AG09319 (cell line): Measurements from ENCODE around the gene PRAMEF12.

Experiments used
- DNase-seq: peaks from one replicate; pipeline ENCODE4 v3.0.0-alpha.2; 2010; ENCODE audit warnings: low read depth; ENCODE audit errors: extremely low read depth
- TF ChIP-seq, protein P1 (sequence below): IDR thresholded peaks from 2 replicates; pipeline ENCODE4 v1.5.1; 2011; ENCODE audit warnings: low read depth, mild to moderate bottlenecking, inconsistent platforms, low read length, moderate library complexity

Gene PRAMEF12

DNA sequence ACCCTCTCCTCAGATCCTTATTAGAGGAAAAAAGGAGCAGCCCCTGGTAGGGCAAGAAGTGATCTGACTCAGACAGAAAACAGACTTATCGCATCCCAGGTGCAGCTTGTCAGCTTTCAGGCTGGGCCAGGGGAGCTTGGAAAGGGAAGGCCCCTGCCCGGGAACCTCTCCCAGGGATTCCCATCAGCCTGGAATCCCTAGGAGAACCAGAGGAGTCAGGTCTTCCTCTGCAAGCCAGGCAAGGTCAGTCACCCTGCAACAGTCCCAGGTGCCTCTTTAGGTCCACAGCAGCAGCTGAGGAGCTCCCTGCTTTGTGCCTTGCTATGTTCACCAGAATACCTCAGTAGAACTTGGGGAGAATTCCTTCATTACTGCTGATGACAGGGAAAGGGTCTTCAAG lies 2.9 kb upstream of the PRAMEF12 start:
- TF ChIP-seq, protein P1, sequence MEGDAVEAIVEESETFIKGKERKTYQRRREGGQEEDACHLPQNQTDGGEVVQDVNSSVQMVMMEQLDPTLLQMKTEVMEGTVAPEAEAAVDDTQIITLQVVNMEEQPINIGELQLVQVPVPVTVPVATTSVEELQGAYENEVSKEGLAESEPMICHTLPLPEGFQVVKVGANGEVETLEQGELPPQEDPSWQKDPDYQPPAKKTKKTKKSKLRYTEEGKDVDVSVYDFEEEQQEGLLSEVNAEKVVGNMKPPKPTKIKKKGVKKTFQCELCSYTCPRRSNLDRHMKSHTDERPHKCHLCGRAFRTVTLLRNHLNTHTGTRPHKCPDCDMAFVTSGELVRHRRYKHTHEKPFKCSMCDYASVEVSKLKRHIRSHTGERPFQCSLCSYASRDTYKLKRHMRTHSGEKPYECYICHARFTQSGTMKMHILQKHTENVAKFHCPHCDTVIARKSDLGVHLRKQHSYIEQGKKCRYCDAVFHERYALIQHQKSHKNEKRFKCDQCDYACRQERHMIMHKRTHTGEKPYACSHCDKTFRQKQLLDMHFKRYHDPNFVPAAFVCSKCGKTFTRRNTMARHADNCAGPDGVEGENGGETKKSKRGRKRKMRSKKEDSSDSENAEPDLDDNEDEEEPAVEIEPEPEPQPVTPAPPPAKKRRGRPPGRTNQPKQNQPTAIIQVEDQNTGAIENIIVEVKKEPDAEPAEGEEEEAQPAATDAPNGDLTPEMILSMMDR, result no peak
- DNase-seq, result no peak

DNA sequence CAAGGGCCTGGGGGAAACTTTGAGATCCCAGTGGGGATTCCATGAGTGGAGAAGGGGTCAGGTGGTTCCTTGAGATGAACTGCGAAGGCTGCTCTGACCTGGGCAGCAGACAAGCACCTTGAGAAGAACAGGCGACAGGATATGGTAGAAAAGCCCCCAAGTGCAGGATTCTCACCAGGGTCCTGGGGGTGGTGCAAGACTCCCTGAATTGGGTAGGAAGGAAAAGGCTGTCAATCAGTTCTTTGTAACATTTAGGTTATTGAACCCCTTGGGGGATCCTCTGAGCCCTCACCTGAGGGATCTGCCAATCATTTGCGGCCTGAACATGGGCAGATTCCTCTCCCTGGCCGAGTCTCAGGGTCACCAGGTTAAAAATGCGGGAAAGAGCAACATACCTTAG lies 2.4 kb upstream of the PRAMEF12 start:
- DNase-seq, result no peak
- TF ChIP-seq, protein P1, result no peak

DNA sequence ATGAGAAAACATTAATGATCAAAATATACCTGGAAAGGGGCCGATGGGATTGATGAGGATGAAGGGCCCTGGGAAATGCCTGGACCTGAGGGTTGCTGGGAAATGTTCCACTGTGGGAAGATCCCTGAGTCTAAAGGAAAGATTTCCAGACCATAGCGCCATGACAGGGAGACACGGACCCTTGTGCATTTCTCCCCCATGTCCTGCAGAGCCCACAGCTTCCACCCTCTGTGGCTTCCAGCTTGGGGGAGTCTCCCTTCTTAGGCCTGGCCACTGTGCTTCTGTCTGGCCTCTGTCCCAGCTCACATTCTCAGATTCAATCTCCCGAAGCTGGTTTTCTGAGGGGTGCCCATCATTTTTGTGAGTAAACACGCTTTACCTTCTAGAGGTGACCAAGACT lies 1.0 kb upstream of the PRAMEF12 start:
- TF ChIP-seq, protein P1, result no peak
- DNase-seq, result no peak

DNA sequence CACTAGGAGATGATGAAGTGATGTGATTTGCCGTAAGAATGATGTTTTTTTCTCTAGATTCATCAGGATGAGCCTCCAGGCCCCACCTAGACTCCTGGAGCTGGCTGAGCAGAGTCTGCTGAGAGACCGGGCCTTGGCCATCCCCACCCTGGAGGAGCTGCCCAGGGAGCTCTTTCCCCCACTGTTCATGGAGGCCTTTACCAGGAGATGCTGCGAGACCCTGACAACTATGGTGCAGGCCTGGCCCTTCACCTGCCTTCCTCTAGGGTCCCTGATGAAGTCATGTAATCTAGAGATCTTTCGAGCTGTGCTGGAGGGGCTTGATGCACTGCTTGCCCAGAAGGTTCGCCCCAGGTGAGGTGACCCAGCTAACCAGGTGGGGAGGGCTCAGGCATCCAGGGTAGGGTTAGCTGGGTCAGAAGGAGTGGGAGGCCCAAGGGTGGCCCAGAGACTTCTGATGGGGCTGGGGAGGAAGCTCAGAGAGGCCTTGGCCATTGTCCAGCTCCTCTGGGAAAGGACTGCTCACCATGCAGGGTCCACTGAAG lies 1.3 kb downstream of the PRAMEF12 start:
- TF ChIP-seq, protein P1, result no peak
- no peak for DNase-seq

DNA sequence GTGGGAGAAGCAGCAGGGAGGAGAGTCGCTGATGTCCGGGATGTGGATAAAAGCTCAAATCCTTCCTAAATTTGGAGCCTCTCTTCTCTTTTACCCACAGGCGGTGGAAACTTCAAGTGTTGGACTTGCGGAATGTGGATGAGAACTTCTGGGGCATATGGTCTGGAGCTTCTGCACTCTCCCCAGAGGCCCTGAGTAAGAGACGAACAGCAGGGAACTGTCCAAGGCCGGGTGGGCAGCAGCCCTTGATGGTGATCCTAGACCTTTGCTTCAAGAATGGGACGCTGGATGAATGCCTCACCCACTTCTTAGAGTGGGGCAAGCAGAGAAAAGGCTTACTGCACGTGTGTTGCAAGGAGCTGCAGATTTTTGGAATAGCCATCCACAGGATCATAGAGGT lies 1.9 kb downstream of the PRAMEF12 start:
- no peak for DNase-seq
- TF ChIP-seq, protein P1, result no peak

DNA sequence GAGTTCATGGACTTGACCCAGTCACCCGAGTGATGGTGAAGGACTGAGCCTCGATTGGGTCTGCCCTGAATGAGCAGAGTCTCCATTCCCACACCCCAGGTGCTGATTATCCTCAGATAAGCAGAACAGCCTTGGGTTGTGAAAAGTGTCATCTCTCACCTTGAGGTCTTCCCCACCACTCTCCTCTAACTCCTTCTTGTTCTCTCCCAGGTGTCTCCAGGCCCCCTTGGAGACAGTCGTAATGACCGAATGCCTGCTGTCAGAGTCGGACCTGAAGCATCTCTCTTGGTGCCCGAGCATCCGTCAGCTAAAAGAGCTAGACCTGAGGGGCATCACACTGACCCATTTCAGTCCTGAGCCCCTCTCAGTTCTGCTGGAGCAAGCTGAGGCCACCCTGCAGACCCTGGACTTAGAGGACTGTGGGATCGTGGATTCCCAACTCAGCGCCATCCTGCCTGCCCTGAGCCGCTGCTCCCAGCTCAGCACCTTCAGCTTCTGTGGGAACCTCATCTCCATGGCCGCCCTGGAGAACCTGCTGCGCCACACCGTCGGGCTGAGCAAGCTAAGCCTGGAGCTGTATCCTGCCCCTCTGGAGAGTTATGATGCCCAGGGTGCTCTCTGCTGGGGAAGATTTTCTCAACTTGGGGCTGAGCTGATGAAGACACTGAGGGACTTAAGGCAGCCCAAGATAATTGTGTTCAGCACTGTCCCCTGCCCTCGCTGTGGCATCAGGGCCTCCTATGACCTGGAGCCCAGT lies 3.4 kb downstream of the PRAMEF12 start:
- TF ChIP-seq, protein P1, result no peak
- DNase-seq, result no peak

DNA sequence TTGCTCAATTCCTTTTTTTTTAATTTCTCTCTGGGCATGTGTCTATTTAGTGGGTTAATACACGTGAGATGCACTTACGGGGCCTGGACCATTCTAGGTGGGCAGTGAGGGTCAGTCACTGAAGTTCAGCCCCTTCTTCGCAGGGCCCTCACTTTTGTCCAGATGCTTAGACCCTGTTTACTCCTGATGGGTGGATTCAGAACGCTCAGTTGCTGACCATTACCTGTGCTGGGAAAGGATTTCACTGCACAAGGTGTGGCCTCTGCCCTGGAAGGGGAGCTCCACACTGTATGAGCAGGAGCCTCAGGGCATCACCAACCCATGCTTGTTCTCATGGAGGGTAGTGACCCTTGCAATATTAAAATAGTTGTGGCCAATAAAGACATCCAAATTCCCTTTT lies 4.5 kb downstream of the PRAMEF12 start:
- DNase-seq, result no peak

More for the DNA sequence above, 4.5 kb downstream of the PRAMEF12 start:
- TF ChIP-seq, protein P1, result no peak
